HG03196 (cell line): Measurements from ENCODE around the gene SHANK2.

Experiments used
- ATAC-seq: cut with Tn5 transposase; IDR thresholded peaks from one replicate; pipeline ENCODE4 v1.9.1; 2021; ENCODE audit not compliant: unreplicated experiment

SHANK2 gene

GRCh38 chr11:71252269-71252769 is at the start of gene SHANK2:
SHANK2 (minus strand) TSS chr11:71252577; CDS start chr11:71147326, 105,251 bp downstream.
- ATAC-seq = no peak

- no peak for ATAC-seq
Observed at GRCh38 chr11:71301858-71302533, 49.6 kb upstream of the SHANK2 start.

- no peak for ATAC-seq
Observed at GRCh38 chr11:71301046-71301857, 48.9 kb upstream of the SHANK2 start.

GRCh38 chr11:71300187-71300586 is 47.8 kb upstream of the SHANK2 start:
- no peak for ATAC-seq

GRCh38 chr11:71298761-71299181 is 46.4 kb upstream of the SHANK2 start:
- no peak for ATAC-seq

- no peak for ATAC-seq
Observed at GRCh38 chr11:71298016-71298550, 45.7 kb upstream of the SHANK2 start.

GRCh38 chr11:71294846-71295600 is 42.6 kb upstream of the SHANK2 start:
- ATAC-seq = no peak

GRCh38 chr11:71293961-71294782 is 41.8 kb upstream of the SHANK2 start:
- ATAC-seq = no peak

GRCh38 chr11:71286701-71287643 is 34.6 kb upstream of the SHANK2 start:
- no peak for ATAC-seq

GRCh38 chr11:71285111-71285510 is 32.7 kb upstream of the SHANK2 start:
- ATAC-seq = no peak

- no peak for ATAC-seq
Observed at GRCh38 chr11:71284525-71285092, 32.2 kb upstream of the SHANK2 start.

GRCh38 chr11:71283971-71284441 is 31.6 kb upstream of the SHANK2 start:
- no peak for ATAC-seq

GRCh38 chr11:71282581-71283351 is 30.4 kb upstream of the SHANK2 start:
- no peak for ATAC-seq

- ATAC-seq = no peak
Observed at GRCh38 chr11:71281831-71282230, 29.5 kb upstream of the SHANK2 start.

GRCh38 chr11:71281204-71281603 is 28.8 kb upstream of the SHANK2 start:
- ATAC-seq = no peak

- ATAC-seq = no peak
Observed at GRCh38 chr11:71279916-71280645, 27.7 kb upstream of the SHANK2 start.

- no peak for ATAC-seq
Observed at GRCh38 chr11:71272161-71272560, 19.8 kb upstream of the SHANK2 start.
